Bronchial epithelial cell (primary cell): Measurements from ENCODE around the gene FAM78A. TPM values are rescaled to one million over a fixed set of nuclear protein-coding genes. Genes with fewer than 3 reads are reported as not detected.

ENCODE experiments used
- DNase-seq: peaks from one replicate; pipeline ENCODE4 v3.0.0-alpha.2; 2010; ENCODE audit warnings: low read depth
- FAIRE-seq: peaks from 2 replicates; lab custom pipeline; 2011; peaks lifted over from hg19 to GRCh38; lab: Jason Lieb, UNC
- H3K27me3 ChIP-seq: 2 replicates; pipeline ENCODE4 v1.5.1; 2011; ENCODE audit warnings: low read length; ENCODE audit not compliant: control insufficient read depth, insufficient read depth
- H3K36me3 ChIP-seq: 2 replicates; pipeline ENCODE4 v1.5.1; 2011; ENCODE audit warnings: low read length; ENCODE audit not compliant: control insufficient read depth, insufficient read depth
- H3K4me3 ChIP-seq: 2 replicates; pipeline ENCODE4 v1.5.1; 2011; ENCODE audit warnings: mild to moderate bottlenecking, low read depth, low read length, control low read depth
- total RNA-seq: library from RNA; depleted of rRNA; stranded (reverse); fragments of >200 nt; gene quantifications from 2 replicates; pipeline ENCODE4 v1.2.1, GENCODE V29; 2014
- TF ChIP-seq, protein P1 (sequence below): IDR thresholded peaks from 2 replicates; pipeline ENCODE4 v1.5.1; 2011; ENCODE audit warnings: mild to moderate bottlenecking, moderate library complexity, low read length, control low read depth, inconsistent platforms; ENCODE audit not compliant: insufficient read depth, severe bottlenecking

FAM78A gene
- total RNA-seq, 1 donor from 2014 or later: under 0.01 TPM

DNA sequence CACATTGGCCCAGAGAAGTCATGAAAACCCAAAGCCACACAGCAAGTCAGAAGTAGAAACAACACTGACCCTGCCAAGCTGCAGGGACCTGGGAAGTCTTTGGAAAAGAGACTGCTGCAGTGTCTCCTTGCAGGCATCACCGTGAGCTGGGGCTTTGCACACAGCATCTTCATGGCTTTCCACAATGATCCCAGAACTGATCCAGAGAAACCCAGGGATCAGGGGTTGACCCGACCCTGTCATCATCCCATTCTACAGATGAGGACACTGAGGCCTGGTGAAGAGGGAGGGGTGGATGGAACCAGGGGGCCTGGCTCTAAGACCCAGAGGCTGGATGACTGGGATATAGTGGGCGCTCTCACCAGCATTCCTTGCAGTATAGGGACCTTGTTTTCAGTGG is 4.3 kb upstream of the FAM78A start:
- TF ChIP-seq, protein P1, sequence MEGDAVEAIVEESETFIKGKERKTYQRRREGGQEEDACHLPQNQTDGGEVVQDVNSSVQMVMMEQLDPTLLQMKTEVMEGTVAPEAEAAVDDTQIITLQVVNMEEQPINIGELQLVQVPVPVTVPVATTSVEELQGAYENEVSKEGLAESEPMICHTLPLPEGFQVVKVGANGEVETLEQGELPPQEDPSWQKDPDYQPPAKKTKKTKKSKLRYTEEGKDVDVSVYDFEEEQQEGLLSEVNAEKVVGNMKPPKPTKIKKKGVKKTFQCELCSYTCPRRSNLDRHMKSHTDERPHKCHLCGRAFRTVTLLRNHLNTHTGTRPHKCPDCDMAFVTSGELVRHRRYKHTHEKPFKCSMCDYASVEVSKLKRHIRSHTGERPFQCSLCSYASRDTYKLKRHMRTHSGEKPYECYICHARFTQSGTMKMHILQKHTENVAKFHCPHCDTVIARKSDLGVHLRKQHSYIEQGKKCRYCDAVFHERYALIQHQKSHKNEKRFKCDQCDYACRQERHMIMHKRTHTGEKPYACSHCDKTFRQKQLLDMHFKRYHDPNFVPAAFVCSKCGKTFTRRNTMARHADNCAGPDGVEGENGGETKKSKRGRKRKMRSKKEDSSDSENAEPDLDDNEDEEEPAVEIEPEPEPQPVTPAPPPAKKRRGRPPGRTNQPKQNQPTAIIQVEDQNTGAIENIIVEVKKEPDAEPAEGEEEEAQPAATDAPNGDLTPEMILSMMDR: no peak
- Histone ChIP-seq H3K27me3 (peaks cover 17% of the 10 kb centered on the region), H3K4me3 (no peak overlapping the region), H3K36me3 (no peaks in the 10 kb centered on the region)
- FAIRE-seq (no peak), DNase-seq (no peak)

DNA sequence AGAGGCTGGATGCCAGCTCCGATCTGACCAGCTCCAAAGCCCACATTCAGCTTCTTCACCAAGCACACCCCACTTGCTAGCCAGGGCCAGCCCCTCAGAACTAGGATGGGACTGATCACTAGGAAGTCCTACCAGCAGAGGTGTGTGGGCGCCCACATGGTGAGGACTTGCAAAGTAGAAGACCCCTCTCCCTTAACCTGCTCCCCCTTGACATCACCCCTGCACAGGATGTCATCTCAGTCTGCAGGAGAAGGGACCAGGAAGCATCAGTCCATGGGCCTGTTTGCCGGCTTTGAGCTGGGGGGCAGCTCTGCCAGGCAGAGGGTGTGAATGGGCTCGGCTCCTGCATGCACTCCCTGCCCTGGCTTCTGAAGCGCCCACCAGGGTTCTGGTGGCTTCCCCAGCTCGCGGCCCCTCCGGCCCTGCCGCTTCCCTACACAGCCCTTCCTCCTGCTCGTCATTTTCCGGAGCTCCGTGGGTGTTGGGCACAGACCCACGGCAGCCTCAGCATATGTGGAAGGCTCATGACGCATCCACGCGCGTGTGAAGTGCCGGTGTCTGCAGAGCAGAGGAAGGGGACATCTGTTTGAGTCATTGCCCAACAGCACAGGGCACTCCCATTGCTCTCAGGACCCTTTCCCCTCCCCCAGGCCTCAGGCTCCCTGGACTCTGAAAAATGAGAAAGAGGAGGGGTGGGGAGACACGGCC is 3.7 kb upstream of the FAM78A start:
- no peak for FAIRE-seq
- no peak overlapping the region for H3K4me3 ChIP-seq
- no peaks in the 10 kb centered on the region for H3K36me3 ChIP-seq
- peaks cover 17% of the 10 kb centered on the region for H3K27me3 ChIP-seq
- DNase-seq: no peak
- TF ChIP-seq, protein P1: no peak

DNA sequence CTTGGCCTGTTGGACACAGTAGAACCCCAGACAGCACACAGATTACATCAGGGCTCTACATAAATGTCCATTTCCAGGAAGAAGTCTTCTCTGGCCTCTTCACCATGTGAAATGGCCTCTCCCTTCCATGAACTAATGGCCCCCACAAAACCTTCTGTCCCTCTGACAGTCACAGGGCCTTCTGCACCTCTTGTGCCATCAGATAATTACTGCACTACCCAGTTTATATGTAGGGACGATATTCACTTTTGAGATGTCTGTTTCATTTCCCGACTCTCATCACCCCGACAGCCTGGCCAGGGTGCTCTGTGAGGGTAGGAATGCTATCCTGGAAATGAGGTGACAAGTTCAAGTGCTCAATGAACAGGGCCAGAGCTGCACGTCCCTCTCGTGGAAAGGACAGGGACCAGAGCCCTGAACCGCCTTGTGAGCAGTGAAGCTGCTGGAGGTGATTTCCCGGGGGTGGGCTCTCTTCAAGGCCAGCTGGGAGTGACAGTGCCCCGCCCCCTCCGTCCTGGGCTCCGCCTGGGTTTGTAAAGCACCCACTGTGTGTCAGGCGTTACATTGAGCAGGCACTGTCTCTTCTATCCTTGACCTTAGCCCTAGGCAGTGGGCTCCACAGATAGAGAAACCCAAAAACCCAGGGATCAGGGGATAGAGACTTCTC is 3.0 kb upstream of the FAM78A start:
- no peaks in the 10 kb centered on the region for H3K36me3 ChIP-seq
- TF ChIP-seq, protein P1: no peak
- FAIRE-seq (no peak), DNase-seq (no peak)
- H3K27me3 ChIP-seq: peaks cover 17% of the 10 kb centered on the region
- no peak overlapping the region for H3K4me3 ChIP-seq

DNA sequence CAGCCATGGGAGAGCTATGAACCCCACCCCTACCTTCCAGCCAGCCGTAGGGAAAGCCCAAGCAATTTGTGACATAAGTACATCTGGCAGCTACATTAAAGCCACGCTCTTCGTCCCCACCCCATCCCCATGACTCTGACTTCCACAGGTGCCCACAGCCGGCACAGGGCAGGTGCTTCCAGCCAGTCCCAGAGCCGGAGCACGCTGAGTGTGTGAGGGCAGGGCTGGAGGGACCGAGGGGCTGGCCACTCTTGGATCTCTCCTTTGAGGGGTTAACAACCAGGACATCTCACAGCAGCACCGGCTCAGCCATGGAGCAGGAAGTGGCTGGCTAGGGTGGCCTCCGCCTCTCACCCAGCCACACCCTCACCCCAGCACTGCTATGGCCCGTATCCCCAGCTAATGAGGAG is 2.4 kb upstream of the FAM78A start:
- peaks cover 14% of the 10 kb centered on the region for H3K27me3 ChIP-seq
- no peak for FAIRE-seq
- no peak for DNase-seq
- TF ChIP-seq, protein P1: no peak
- H3K4me3 ChIP-seq: no peak overlapping the region
- H3K36me3 ChIP-seq: no peaks in the 10 kb centered on the region

DNA sequence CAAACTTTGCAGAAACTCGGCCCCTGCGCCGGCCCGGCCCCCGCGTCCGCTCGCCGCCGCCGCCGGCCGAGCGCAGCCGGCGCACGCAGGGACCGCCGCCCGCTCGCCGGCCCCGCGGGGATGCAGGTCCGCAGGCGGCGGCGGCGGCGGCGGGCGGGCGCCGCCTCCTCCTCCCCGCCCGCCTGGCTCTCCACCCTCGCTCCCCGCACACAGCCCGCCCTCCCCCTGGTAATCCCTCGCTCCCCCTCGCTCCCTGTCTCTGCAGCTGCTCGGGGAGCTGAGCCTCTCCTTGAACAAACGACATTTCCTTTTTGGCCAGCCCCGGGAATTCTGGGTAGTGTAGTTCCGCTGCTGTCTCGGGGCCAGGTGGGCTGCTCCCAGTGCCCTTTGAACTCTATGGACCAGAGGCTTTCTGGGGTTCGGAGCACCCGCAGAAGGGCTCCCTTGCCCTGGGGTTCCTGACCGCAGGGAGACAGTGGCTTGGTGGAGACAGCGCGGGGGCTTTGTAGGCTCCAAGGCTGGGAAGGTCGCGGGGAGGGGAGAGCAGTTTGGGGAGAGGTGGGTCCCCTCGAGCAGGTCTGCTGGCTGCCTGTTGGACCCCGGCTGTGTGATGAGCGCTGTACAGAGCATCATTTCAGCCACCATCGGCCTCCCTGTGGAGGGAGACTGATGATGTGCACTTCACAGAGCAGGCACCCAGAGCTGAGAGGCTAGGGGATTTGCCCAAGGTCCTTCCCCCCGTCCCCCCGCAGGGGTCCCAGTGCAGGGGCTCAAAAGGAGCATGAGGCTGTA is 1.8 kb upstream of the FAM78A start:
- no peaks in the 10 kb centered on the region for H3K36me3 ChIP-seq
- DNase-seq (peak; percentile 53), FAIRE-seq (no peak)
- H3K4me3 ChIP-seq: peak overlapping the region; percentile 33
- TF ChIP-seq, protein P1: no peak
- peaks cover 11% of the 10 kb centered on the region for H3K27me3 ChIP-seq
